HG03520 (cell line): ENCODE results near the gene GPR132.

Source experiments
- ATAC-seq: cut with Tn5 transposase; IDR thresholded peaks from one replicate; pipeline ENCODE4 v1.9.1; 2021; ENCODE audit warnings: mild to moderate bottlenecking, moderate library complexity; ENCODE audit not compliant: unreplicated experiment

Gene GPR132

DNA sequence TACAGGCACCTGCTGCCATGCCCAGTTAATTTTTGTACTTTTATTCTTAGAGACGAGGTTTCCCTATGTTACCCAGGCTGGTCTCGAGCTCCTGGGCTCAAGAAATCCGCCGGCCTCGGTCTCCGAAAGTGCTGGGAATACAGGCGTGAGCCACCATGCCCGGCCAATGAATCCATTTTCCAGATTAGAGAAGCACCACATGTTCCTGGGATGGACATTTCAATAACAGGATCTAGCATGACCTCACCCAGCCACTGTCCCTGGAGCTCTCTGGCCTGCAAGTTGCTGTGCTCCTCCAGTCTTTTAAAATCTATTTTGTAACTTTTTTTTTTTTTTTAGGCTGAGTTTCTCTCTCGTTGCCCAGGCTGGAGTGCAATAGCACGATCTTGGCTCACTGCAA, 2.2 kb downstream of the GPR132 start:
- ATAC-seq: no peak

DNA sequence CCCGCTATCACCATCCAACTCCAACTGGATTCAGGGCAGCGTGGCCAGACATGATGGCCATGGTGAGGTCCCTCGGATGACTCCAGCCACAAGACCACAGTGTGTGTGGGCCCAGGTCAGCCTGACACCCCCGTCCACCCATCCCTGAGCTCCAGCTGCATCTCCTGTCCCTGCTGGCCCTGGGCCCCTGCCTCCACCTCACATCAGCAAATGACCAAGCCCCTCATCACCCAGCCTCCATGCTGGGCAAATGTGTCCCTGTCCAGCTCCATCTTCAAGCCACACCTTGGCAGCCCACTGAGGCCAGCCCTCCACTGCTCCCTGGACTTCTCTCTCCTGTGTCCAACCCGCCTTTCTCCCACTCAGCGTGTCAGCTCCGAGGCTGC, 3.2 kb downstream of the GPR132 start:
- ATAC-seq: no peak

DNA sequence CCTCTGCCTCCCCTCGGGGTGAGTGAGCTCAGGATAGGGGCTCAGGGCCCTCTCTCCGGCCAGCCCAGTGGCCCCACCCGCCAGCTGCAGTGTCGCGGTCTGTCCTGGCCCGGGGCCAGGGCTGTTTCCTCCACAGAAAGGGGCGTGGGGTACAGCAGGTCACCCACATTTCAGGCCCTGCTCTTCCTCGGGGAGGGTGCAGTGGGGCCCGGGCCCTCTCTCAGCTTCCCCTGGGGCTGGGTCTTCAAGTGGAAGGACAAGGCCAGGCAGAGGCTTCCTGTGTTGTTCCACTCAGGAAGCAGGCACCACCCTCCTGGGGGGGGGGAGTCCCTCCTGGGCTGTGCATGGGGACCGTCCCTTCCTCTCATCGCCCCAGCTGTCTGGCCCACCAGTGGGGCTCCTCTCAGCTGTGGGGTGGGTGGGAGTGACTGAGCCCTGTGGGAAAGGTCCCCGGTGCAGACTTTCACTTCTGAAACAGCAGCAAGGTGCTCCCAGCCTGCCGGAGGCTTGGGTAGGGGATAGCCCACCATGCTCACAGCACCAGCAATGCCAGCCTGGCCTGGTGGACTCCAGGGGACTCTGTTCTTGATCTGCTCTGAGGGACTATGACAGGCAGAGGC, 3.7 kb downstream of the GPR132 start:
- ATAC-seq: no peak

DNA sequence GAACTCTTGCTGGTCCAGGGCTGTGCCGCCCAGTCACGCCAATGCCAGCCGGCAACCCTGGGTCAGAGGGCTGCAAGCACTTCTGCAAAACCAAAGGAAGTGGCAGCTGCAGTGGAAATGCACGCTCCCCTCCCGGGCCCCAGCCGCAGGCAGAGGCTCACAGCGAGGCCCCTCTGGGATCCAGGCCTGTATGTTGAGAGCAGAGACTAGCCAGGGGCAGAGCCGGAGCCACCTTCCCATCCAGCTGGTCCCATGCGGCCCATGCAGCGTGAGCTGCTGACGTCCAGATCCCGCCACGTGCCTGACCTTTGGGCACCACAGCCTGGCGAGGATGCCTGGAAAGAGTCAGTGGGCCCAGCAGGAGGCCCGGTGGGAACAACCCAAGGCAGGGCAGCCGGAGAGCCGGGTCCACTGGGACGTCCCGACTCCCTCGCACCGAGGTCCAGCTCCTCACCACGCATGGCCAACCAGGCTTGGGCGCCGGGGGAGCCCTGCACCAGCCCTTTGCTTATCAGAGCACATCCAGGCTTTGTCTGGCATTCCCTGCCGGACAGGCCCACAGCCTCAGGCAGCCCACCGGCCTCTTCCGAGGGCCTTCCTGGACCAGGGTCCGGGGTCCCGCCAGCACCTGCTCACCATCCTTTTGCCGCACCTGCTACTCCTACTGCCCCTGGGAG, 4.3 kb downstream of the GPR132 start:
- ATAC-seq: no peak

DNA sequence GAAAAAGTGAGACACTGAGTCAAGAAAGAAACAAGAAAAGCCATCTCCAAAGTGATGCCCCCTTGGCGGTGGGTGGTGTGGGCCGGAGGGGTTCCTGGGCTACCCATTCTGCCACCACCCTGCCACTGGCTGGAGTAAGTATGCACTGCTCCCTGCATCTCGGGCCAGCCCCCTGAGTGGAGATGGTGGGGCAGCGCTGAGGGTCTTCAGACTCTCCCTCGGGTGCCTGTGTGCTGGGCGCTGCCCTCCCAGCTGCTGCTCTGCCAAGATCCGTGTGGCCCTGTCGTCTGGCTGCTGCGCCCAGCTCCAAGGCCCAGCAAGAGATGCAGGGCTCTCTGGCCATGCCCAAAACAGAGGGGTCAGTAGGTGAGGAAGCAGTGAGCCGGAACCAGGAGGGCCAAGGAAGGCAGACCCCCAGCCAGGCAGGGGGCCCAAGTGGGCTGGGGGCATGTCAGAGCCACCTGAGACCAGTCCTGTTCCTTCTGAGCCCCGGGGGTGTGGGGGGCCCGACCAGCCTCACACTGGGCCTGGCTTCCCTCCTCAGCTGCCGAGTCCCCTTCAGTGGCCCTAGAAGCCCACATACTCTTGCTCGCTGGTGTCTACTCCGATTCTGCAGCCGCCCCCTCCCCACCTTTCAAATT, 5.2 kb downstream of the GPR132 start:
- no peak for ATAC-seq

DNA sequence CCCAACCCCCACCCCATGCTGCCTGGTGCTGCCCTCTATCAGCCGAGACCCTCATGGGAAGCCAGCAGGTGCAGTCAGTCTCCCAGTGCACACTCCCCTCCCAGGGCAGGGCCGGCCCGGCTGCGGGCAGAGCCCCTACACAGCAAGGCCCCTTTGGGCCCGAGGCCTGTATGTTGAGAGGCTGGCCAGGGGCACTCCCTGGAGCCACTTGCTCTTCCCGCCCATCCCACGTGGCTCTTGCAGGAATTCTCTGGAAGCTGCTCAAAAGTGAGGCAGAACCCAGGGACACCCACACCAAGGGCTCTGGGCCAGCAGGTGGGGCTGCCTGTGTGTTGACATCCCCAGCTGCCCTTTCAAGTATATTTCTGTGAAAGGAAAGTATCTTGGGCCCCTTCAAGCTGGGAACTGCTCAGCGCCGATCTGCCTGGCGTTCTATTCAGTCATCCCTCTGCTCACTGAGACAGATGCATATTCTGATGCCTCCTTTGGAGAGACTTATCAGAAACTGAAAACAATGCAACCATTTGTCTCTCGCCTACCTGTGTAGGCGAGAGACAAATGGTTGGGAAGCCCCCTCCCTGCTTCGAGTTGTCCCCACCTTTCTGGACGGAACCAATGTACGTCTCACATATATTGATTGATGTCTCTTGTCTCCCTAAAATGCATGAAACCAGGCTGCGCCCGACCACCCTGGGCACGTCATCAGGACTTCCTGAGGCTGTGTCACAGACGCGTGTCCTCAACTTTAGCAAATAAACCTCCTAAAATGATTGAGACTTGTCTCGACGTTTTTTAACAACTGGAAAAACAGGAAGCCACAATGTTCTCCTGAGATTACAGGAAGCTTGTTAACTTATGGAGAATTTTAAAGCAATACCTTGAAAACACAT, 6.0 kb downstream of the GPR132 start:
- no peak for ATAC-seq

DNA sequence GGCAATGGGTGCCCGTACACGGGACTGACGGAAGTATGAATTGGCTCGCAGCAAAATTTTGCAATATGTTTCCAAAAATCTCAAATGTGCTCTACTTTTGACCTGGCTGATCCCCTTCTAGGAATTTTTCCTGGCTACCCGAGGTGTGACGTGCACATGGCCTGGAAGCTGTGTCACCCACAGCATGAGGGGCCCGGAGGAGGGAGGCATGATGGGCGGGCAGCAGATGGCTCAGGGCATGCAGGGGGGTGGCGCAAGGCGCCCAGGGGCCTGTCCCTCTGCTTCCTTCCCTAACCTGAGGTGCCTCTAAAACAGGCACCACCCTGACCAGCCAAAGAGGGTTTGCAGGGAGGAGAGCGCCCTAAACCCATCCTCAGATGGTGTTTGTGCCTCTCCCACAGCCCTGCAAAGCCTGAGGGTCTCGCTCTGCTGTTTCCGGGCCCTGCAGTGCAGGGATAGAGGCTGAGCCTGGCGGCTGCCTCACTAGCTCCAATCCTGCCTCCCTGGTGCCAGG, 6.7 kb downstream of the GPR132 start:
- ATAC-seq: no peak

DNA sequence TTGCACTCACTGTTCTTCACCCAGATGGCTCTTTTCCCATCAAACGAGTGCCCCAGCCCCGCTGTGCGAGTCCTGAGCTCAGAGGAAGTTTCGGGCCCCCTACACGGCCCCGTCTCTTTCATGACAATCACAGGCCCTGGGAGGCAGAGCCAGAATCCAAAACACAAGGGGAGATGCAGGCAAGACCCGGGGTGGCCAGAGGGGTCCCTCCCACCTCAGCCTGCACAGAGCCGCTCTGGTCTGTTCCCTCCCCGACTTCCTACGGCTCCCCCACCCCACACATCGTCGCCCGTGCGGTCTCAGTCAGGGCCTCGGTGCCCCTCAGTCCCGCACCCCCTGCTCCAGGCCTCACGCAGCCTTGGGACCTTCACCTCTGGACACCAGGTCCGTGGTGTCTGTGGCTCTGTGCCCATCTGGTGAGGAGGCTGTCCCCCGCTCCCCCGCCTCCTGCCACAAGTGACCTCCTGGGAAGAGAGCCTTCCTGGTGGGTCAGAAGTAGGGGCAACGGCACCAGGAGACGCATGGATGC, 8.9 kb downstream of the GPR132 start:
- ATAC-seq: no peak

DNA sequence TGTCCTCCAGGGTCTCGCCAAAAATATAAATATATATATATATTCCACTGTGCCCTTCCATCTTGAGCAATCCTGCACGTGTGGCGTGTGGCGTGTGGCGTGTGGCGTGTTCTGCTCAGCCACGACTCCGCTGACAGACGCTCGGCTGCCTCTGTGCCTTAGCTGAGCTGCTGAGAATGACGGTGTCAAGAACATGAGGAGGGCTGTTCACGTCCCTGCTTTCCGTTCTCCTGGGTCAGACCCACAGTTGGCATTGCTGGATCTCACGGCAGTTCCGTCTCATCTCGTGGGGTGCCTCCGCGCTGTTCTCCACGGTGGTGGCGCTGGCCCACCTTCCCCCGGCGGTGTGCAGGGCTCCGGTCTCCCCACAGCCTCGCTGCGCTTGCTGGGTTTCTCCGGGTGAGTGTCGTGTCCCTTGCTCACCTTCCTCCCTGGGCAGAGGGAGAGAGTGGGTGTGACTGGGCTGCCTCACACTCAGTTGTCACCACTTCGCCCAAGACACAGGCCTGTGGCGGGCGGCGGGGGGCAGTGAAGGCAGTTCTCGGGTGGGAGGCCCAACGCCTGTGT, 9.4 kb downstream of the GPR132 start:
- no peak for ATAC-seq

DNA sequence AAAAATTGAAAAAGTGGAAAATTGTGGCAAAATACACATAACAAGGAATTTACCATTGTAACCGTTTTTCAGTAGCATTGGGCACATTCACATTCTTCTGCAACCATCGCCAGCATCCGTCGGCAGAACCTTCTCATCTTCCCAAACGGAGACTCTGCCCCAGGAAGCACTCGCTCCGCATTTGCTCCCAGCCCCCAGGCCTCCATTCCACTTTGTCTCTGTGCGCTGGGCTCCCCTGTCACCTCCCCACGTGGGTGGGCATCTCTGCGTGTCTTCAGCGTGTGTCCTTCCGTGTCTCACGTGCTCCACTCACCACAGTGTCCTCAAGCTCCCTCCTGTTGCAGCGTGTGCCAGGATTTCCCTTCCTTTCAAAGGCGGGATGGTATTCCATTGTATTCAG, 9.9 kb downstream of the GPR132 start:
- ATAC-seq: no peak

DNA sequence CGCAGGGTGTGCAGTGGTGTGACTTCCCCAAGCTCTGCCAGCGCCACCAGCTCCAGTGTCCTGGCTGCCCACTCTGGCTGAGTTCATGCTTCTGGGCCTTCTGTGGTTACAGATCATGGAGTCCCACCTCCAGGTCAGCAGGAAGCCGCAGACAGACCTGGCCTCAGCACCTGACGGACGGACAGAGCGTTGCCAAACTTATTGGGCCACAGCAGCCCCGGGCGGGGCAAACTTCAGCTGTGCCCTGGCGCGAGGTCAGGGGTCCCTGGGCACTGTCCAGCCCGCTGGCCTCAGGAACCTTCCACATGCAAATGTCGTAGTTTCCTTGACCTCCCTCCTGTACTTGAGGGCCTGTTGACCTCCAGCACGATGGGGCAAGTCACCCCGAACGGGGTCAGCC, 11.2 kb downstream of the GPR132 start:
- ATAC-seq: no peak

DNA sequence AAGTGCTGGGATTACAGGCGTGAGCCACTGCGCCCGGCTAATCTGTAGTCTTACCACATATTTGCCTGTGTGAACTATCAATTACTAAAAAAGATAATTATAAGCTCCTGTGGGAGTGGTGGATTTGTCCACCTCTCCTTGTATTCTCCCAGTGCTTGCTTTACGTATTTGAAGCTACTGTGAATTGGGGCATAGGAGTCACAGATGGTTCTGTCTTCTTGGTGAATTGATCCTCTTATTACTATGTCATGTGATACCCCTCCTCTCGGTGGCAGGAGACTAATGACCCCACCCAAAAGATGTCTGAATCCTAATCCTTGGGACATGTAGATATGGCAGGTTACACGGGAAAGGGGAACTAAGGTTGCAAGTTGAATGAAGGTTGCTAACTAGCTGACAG, 11.8 kb downstream of the GPR132 start:
- no peak for ATAC-seq

DNA sequence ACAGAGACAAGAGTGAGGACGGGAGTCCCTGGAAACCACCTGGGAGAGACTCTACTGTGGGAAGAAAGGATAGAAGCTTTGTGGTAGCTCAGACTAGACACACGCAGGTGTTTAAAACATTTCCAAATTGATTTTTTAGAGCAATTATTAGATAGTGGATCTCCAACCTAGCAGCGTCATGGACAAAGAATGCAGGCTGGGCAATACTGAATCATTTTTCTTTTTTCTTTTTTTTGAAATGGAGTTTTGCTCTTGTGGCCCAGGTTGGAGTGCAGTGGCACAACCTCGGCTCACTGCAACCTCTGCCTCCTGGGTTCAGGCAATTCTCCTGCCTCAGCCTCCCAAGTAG, 13.1 kb downstream of the GPR132 start:
- ATAC-seq: no peak

DNA sequence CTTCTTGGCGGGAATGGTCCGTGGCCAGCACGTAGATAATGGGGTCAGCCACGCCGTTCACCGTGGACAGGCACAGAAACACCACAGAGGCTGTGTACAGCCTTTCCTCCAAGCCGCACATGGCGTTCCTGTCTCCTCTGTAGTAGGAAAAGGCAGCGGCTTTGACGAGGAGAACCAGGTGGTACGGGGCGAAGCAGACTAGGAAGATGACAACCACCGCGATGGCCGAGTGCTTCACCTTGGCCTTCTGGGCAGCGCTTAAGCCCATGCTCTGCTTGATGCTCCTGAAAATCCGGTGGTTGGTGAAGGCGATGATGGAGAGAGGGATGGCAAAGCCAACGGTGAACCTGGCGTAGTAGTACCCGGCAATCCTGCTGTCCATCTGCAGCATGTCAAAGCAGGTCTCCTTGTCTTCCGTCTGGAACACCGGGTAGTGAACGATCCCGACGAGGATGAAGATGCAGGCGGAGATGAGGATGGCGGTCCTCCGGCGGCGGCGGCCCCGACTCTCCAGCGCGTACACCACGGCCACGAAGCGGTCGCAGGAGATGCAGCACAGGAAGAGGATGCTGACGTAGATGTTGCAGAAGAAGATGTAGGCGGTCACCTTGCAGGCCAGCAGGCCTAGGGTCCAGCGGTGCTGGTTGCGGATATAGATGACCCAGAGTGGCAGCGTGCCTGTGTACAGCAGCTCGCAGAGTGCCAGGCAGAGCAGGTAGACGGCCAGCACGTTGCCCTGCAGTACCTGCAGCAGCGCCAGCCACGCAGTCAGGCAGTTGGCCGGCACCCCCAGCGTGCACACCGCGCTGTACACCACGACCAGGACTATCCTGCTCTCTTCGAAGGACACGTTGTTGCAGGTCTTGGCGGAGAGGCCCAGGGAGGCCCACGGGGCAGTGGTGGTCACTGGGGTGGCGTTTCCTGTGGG, 13.8 kb downstream of the GPR132 start:
- no peak for ATAC-seq

DNA sequence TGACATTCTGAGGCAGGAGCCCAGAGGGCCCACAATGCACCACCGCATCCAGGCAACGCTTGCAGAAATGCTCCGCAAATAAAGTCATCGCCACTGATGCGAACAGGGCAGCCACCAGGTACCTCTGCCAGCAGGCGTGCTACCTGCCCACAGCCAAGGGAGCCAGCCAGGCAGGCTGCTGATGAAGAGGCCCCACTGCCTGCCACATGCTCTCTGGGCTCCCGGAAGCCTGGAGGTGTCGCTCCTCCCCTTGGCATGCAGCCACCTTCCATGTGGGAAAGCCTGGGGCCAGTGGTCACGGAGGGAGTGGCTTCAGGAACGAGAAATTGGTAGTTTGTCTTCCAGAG, 14.7 kb downstream of the GPR132 start:
- ATAC-seq: no peak

DNA sequence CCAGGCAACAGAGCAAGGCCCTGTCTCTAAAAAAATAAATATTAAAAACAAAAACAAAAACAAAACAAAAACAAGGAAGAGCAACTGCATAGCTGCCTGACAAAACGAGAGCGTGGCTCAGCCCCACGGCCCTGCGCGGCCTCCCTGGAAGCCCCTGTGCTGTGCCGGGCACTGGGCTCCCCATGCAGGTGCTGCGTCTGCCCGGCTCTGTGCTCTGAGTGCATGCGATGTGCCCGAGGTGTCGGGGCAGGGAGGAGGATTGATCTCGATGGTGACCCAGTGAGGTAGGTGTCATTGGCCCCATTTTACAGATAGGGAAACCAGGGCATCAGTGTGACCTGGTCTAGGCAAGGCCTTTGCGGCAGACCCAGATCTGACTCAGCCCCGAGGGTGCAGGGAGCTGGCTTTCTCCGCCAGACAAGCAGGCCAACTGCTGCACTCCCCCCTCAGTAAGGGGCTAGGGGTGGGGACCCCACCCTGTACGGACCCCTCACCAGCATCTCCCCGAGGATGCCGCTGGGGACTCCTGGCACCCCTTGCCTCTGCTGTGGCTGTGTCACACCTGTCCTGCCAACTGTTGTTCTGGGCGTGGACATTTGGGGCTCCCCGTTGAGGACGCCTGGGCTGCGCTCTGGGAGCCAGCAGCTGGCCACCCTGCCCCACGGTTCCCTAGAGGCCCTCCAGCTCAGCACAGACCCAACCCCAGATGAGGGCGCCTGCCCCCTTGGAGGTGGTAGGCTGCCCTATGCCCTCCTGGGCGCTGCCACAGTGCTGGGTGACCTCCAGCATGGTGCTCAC, 15.3 kb downstream of the GPR132 start:
- ATAC-seq: no peak

DNA sequence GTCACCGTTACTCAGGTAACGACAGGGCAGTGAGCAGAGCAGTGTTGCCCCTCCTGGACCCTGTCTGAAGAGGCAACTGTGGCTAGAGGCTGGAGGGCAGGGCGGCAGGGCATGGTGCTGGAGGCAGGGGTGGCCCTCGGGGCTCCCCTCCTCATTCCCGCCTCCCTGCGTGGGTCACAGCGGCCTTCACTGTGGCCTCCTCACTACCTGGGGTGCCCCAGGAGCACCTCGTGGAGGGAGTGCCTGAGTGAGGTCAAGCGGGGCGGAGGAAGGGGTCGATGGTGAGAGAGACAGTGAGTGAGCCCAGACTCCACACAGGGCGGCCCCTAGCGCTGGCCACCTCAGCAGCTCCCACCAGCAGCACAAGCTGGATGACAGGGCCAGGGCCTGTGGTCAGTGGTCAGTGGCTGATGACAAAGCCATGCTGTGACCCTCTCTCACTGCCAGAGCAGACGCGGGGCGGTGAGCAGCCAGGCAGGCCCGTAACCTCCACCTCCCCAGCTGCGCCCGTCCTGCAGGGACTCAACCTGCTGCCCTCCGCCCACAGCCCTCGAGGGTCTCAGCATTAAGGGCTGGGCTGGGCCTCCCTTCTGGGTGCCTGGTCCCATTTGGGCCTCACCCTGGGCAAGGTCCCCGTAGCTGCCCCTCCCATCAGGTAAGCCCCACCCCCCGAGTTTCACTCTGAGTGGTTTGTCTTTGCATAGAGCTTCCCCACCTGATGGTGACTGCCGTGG, 17.8 kb downstream of the GPR132 start:
- no peak for ATAC-seq

DNA sequence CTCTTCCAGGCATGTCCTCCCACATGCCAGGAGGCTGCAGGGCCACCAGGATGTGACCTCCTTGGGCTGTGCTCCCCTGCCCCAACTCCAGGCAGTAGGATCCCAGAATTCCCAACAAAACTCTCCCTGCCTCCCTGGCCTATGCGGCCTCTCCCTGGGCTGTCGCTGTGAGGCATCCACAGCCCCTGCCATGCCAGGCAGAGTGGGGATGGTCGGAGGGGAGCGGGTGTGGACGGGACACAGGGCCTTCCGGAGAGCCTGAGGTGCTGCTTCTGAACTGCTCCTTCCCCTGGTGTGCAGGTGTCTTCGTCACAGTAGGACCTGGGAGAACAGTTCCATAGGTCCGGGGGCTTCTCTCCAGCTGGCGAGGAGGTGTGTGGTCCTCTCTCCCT, 18.3 kb downstream of the GPR132 start:
- ATAC-seq: no peak
